Right atrium auricular region (tissue), 2 donors: Measurements from ENCODE around the gene LRCH1. TPM values are rescaled to one million over a fixed set of nuclear protein-coding genes. Genes with fewer than 3 reads are reported as not detected.

Source experiments
- DNase-seq: peaks from one replicate; pipeline ENCODE4 v3.0.0-alpha.2; 2019; ENCODE audit warnings: low spot score
- H3K27ac ChIP-seq, 2 donors: fragments of 200-600 bp; sonication (generic); 1 replicate in 1 of 2; 2 replicates in 1 of 2; pipeline ENCODE4 v1.5.1; 2016 to 2019
- H3K27me3 ChIP-seq, 2 donors: fragments of 200-600 bp; sonication (generic); one replicate each; pipeline versions ENCODE4 v1.5.1 to v1.6.0; 2017 to 2019
- H3K36me3 ChIP-seq: fragments of 200-600 bp; sonication (generic); one replicate; pipeline ENCODE4 v1.5.1; 2016
- H3K4me1 ChIP-seq, 2 donors: fragments of 200-600 bp; sonication (generic); one replicate each; pipeline versions ENCODE4 v1.5.1 to v1.6.0; 2017 to 2019
- H3K4me3 ChIP-seq, 2 donors: fragments of 200-600 bp; sonication (generic); 1 replicate in 1 of 2; 2 replicates in 1 of 2; pipeline ENCODE4 v1.5.1; 2017 to 2019; ENCODE audit warnings: mild to moderate bottlenecking in 1 of 2, moderate library complexity in 1 of 2
- H3K9me3 ChIP-seq, 2 donors: fragments of 200-600 bp; sonication (generic); one replicate each; pipeline ENCODE4 v1.5.1; 2019
- total RNA-seq, 2 donors: library from RNA; depleted of rRNA; stranded (reverse); fragments of >200 nt; gene quantifications; one replicate each; pipeline ENCODE4 v1.1.0, GENCODE V29; 2016
- TF ChIP-seq, protein P1 (sequence below), 2 donors: fragments of 200-600 bp; sonication (generic); IDR thresholded peaks; one replicate each; pipeline ENCODE4 v1.5.1; 2019; ENCODE audit warnings: antibody characterized with exemption in 2 of 2

The LRCH1 gene
- total RNA-seq, 2 donors from 2014 or later = 6.9 to 10.9 TPM

DNA sequence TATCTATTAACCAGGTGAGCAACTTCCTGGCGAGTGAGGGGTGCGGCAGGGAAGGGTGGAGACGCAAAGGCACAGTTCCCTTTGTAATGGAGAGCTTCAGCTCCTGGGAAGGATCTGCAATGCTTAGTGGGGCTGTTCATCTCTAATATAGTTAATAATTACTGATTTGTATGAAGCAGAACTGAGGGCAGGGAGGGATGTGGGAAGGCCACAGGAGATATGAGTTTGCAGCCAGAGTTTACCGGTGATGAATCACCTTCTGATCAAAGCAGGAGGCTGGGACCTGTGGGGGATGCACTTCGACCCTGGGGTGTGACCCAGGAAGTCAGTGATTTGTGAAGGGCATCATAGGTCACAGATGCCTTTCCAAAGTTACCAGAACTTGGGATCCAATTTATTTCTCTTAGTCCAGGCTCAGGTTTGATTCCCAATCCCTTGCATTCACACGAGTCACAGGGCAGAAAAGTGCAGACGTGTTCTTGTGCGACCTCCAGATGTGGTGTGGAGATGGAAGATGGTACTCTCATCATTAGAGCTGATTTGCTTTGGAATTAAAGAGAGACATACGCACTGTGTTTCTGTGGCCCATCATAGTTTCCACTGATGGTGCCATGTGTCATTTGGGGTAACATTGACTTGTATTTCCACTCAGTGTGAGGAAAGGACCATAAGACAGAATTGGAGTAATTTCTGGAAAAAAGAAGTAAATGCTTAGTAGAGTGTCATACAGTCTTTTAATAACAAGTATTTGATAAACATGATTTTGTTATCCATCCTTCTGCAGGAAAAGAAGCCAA lies 55.0 kb downstream of the LRCH1 start:
- Histone ChIP-seq H3K4me3 (no peak overlapping the region), H3K27me3 (no peaks in the 10 kb centered on the region), H3K4me1 (peaks cover 0 to 63% of the 10 kb centered on the region in 2 donors), H3K36me3 (no peaks in the 10 kb centered on the region), H3K9me3 (no peaks in the 10 kb centered on the region), H3K27ac (no peak overlapping the region)
- DNase-seq = no peak
- TF ChIP-seq, protein P1, sequence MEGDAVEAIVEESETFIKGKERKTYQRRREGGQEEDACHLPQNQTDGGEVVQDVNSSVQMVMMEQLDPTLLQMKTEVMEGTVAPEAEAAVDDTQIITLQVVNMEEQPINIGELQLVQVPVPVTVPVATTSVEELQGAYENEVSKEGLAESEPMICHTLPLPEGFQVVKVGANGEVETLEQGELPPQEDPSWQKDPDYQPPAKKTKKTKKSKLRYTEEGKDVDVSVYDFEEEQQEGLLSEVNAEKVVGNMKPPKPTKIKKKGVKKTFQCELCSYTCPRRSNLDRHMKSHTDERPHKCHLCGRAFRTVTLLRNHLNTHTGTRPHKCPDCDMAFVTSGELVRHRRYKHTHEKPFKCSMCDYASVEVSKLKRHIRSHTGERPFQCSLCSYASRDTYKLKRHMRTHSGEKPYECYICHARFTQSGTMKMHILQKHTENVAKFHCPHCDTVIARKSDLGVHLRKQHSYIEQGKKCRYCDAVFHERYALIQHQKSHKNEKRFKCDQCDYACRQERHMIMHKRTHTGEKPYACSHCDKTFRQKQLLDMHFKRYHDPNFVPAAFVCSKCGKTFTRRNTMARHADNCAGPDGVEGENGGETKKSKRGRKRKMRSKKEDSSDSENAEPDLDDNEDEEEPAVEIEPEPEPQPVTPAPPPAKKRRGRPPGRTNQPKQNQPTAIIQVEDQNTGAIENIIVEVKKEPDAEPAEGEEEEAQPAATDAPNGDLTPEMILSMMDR (IDR thresholded peaks at IDR 0.05) = no peak

DNA sequence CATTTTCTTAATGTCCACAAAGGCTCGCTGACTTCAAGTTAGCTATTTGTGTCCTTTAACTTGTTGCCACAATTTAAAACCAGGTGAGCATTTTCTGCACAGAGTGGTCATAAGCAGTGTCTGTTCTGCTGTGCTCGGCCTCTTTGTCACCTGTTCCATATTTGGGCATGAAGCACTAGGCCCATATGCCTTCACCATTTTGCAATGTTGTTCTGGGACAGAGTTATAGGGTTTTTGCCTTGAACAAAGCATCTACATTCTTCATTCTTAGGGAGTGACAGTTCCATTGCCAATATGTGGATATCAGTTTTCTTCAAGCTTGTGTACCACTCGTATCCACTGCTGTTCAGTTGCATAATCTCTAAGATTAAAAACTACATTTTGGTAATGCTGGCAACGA lies 56.1 kb downstream of the LRCH1 start:
- DNase-seq = no peak
- no peaks in the 10 kb centered on the region for H3K36me3 ChIP-seq
- H3K9me3 ChIP-seq = no peaks in the 10 kb centered on the region
- H3K27ac ChIP-seq = no peak overlapping the region
- no peak overlapping the region for H3K4me3 ChIP-seq
- TF ChIP-seq, protein P1 (IDR thresholded peaks at IDR 0.05) = no peak
- no peaks in the 10 kb centered on the region for H3K27me3 ChIP-seq
- peaks cover 0 to 53% of the 10 kb centered on the region in 2 donors for H3K4me1 ChIP-seq

DNA sequence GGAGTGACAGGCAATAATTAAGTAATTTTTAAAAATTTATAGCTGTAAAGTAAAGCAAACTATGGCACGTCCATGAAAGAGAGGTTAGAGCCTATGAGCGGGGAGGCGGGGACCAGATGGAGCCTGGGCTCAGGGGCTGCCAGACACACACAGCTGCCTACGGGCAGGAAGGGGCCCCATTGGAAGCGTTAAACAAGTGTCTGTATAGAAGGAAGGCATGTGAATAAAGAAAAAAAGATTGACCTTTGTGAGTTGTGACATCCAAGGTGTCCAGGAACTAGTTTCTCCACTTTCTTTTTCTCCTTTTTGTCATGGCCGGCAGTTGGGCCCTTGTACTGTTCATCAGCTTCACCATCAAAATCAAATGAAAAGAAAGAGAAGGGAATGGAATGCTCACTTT lies 56.8 kb downstream of the LRCH1 start:
- Histone ChIP-seq H3K27me3 (no peaks in the 10 kb centered on the region), H3K27ac (no peak overlapping the region), H3K36me3 (no peaks in the 10 kb centered on the region), H3K4me1 (peaks cover 0 to 47% of the 10 kb centered on the region in 2 donors), H3K9me3 (no peaks in the 10 kb centered on the region), H3K4me3 (no peak overlapping the region)
- DNase-seq = no peak
- TF ChIP-seq, protein P1 (IDR thresholded peaks at IDR 0.05) = no peak

DNA sequence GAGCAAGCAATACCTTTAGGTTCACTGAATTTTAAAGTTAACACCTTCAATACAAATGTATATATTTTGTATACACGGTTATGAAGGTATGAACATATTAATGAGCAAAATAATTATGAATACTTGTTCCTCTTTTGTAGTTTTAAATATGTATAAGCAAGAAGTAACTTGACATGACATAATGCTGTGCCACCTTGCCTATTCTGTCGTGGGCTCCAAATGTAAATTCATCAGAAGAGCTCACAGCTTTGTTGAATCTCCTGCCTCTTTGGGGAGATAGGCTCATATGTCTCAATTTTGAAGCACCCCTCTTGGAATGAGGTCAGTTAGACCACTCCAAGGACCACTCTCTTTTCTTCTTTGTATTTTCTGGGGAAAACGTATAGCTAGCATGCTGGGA lies 59.3 kb downstream of the LRCH1 start:
- Histone ChIP-seq H3K9me3 (no peaks in the 10 kb centered on the region), H3K27me3 (no peaks in the 10 kb centered on the region), H3K4me1 (peaks cover 0 to 44% of the 10 kb centered on the region in 2 donors), H3K36me3 (no peaks in the 10 kb centered on the region), H3K27ac (no peak overlapping the region), H3K4me3 (no peak overlapping the region)
- TF ChIP-seq, protein P1 (IDR thresholded peaks at IDR 0.05) = no peak
- DNase-seq = no peak

DNA sequence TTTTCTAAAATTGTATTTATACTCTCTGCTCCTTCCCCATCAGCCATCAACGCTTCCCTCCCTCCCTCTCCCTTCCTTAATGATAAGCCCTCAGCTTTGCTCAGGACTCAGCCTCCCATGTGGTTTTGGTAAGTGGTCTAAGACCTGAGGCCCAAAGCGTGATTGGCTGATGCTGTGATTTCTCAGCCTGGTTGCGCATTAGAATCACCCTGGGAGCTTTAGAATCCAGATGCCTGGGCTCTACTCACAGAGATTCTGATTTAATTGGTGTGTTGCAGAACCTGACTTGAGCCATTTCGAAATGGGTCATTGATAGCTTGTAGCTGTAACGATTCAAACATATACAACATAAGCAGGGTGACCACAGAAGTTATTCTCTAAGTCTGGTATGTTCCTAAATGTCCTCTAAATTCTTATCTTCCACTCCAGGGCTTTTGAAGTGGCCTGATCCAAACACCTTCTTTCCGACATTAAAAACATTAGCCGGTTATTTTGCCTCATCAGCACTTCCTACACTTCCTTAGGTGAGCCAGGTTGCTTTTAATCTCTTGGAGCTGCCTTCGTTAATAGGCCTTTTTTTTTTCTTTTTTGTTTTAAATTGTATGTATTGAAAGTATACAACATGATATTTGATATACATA lies 60.6 kb downstream of the LRCH1 start:
- Histone ChIP-seq H3K4me3 (no peak overlapping the region), H3K9me3 (no peaks in the 10 kb centered on the region), H3K27ac (no peak overlapping the region), H3K36me3 (no peaks in the 10 kb centered on the region), H3K27me3 (no peaks in the 10 kb centered on the region), H3K4me1 (peaks cover 0 to 42% of the 10 kb centered on the region in 2 donors)
- no peak for DNase-seq
- TF ChIP-seq, protein P1 (IDR thresholded peaks at IDR 0.05) = no peak
